ENCODE data around the gene FRS2.
A peak's percentile ranks its signal among the peaks of the same experiment; 100 is the strongest.
"Not testable (repeated sequence)": the region's sequence is repeated elsewhere in the genome, so short reads cannot be mapped to it uniquely, and the experiment has no call there.

The FRS2 gene

DNA sequence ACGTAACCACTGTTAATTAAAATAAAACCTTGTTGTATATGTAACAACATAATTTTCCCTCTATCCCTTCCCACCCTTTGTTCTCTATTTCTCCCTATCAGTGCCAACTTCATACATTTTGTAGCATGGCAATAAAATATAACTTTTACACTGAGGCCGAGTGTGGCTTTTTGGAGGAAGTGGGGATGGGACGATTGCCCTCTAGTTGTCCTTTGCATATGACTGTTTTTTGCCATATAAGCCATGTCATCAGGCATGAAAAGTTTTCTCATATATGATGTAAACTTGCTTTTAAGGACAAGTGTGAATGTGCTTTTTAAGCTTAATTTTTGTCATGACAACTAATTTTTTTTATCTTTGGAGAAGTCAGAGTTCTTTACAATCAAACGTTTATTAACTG lies 108.8 kb downstream of the FRS2 start:
- no peak for DNase-seq (ENCODE audit: low spot score)

- DNase-seq (ENCODE audit: low spot score): no peak
These were observed 109.9 kb downstream of the FRS2 start for GRCh38 chr12:69580074-69580473.

- DNase-seq (ENCODE audit: low spot score): no peak
These were observed 113.0 kb downstream of the FRS2 start for GRCh38 chr12:69583203-69583602.

DNA sequence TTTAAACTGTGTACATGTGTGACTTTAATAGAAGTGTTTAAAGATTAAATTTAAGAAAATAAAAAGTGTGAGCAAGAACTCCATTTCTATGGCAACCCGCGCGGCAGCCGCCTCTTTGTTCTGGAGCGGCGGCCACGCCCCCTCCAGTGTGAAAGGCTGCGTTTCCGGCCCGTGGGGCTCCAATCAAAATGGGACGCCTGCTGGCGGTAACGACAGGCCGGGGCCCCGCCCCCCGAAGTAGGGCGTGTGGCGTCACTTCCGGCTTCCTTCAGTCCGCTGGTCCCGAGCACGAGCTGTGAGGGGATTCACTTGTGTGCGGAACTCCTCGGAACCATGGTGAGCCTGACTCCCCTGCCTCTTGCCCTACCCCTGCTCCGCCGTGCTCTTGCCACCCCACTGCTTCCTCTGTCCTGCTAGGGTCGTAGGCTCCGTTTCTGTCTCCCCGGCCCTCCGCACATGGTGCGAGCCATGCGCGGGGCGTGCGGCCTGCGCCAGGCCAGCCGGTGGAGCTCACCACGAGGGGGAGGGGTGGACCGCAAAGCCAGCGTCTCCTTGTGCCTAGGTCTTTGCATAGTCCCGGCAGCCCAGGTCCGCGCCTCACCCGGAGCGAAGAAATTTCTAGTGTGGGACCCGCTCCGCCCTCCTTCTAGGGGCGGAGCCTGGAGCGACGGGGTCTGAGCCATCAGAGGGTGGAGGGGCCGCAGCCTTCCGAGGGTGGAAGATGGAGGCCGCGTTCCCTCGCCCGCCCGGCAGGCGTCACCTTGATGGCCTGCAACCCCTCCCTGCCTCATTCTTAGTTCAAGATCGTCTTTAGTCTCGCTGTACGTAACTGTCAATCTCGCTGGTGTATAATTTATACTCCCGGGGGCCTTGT lies 115.2 kb downstream of the FRS2 start, which contains the start of gene CCT2:
Gene CCT2, plus strand, starts transcription at position 271 of the 874 bp plus-strand sequence. Its CDS starts 63 bp downstream, at position 334.
- peak; percentile 96 for DNase-seq (ENCODE audit: low spot score)

GRCh38 chr12:69588527-69588926 lies 118.3 kb downstream of the FRS2 start:
- DNase-seq (ENCODE audit: low spot score): no peak

GRCh38 chr12:69589082-69589481 lies 118.9 kb downstream of the FRS2 start:
- no peak for DNase-seq (ENCODE audit: low spot score)

- no peak for DNase-seq (ENCODE audit: low spot score)
These were observed 125.5 kb downstream of the FRS2 start for GRCh38 chr12:69595689-69596088.

- no peak for DNase-seq (ENCODE audit: low spot score)
These were observed 128.1 kb downstream of the FRS2 start for GRCh38 chr12:69598174-69598753.

GRCh38 chr12:69600804-69601203 lies 130.6 kb downstream of the FRS2 start:
- no peak for DNase-seq (ENCODE audit: low spot score)

DNA sequence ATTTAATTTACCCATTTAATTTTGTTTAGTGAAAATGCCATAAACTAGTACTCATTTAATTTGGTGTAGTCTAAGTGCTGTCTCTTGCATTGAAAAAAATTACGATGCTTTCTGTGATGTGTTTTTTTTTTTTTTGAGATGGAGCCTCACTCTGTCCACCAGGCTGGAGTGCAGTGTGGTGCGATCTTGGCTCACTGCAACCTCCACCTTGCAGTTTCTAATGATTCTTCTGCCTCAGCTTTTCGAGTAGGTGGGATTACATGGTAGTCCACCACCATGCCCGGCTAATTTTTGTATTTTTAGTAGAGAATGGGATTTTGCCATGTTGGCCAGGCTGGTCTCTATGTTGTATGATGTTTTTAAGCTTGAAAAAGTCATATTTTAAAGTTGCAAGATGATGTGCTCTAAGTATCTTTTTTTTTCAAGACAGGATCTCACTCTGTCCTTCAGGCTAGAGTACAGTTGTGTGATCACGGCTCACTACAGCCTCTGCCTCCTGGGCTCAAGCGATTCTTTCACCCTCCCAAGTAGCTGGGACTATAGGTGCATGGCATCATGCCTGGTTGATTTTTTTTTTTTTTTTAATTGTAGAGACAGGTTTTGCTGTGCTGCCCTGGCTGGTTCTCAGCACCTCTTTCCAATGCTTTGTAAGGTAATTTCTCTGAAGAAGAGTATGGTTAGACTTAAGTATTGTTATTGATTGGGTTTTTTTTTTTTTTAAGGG lies 131.9 kb downstream of the FRS2 start:
- DNase-seq (ENCODE audit: low spot score): no peak

DNA sequence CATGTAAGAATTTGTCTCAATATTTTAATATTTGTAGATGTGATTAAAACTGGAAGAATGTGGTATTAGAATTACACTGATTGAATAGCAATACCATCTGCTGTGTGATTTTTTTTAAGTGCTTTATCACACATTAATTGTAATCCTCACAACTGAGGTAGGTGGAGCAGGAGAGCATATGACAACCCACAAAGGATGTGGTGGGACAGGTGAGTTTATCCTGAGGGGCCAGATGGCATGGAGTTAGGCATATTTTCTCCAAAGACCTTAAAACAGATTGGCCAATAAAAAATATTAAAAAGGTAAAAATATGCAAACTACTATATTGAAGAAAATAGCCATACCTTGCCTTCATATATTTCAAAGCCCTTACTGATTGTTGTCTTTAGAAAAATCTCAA lies 132.8 kb downstream of the FRS2 start:
- DNase-seq (ENCODE audit: low spot score): no peak

DNA sequence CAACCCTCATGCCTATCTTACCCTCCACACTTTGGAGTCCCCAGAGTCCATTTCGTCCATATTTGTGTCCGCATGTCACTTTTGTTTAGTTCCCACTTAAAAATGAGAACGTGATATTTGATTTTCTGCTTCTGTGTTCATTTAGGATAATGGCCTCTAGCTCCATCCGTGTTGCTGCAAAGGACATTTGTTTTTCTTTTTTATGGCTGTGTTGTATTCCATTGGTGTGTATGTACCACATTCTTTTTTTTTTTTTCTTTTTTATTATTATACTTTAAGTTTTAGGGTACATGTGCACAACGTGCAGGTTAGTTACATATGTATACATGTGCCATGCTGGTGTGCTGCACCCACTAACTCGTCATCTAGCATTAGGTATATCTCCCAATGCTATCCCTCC lies 133.4 kb downstream of the FRS2 start:
- DNase-seq (ENCODE audit: low spot score): not testable (repeated sequence)

DNA sequence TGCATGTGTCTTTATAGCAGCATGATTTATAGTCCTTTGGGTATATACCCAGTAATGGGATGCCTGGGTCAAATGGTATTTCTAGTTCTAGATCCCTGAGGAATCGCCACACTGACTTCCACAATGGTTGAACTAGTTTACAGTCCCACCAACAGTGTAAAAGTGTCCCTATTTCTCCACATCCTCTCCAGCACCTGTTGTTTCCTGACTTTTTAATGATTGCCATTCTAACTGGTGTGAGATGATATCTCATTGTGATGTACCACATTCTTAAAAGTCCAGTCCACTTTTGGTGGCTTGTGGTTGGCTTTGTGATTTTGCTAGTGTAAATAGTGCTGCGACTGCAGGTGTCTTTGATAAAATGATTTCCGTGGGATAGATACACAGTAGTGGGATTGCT lies 134.1 kb downstream of the FRS2 start:
- not testable (repeated sequence) for DNase-seq (ENCODE audit: low spot score)

- DNase-seq (ENCODE audit: low spot score): no peak
These were observed 137.9 kb downstream of the FRS2 start for GRCh38 chr12:69608114-69608513.

GRCh38 chr12:69610126-69610525 lies 139.9 kb downstream of the FRS2 start:
- no peak for DNase-seq (ENCODE audit: low spot score)

DNA sequence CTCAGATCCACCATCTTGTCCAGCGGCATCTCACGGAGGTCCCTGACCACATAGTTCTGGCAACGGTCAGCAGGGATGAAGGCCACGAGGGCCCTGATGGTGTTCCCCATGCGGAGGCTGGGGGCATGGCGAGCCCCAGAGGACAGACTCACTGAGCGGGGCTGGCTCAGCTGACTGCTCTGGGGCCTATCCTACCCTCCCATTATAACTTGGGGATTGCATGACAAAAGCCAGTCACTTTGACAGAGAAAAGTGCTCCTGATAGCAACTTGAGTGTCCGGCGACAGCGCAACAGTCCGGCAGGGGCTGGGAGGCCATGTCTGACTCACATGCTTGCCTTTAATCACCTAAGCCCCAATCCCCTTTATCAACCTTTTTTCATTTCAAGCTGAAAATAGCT lies 140.5 kb downstream of the FRS2 start, which contains the start of gene LRRC10:
Gene LRRC10, minus strand, starts transcription at position 179 of the 400 bp plus-strand sequence. Its CDS starts 69 bp downstream, at position 110.
- no peak for DNase-seq (ENCODE audit: low spot score)

DNA sequence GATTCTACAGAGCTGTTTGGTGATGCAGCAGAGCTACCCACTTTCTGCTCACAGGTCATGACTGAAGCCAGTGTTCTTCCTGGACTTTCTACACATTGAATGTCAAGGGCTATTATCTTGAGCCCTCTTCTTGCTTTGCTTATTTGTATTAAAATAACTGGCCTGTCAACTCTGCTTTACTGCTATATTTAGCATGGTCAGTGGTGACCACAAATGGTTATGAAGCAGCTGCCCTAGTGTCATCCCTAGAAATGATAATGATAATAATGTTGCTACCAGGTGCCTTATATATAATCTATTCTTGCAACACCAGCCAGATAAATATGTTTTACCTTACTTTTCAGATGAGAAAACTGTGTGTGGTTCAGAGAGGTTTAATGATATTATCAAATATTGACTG lies 143.2 kb downstream of the FRS2 start:
- DNase-seq (ENCODE audit: low spot score): no peak

DNA sequence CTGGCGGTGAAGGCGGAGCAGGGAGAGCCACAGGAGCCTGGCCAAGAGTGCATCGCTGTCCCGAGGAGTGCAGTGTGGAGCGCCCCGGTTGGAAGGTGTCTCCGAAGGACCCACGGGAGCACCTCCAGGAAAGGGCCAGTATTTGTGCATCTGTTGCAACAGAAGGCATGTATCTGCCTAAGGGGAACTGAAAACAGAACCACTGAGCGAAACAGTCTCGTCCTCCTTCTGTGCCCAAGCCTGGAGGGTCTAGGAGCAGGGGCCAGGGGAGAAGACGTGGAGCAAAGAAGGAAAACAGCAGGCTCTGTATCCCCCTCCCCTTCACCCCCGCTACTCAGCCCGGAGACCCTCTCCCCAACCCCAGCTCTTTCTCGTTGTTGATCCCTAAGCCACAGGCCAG lies 145.8 kb downstream of the FRS2 start:
- DNase-seq (ENCODE audit: low spot score): no peak

- no peak for DNase-seq (ENCODE audit: low spot score)
These were observed 148.9 kb downstream of the FRS2 start for GRCh38 chr12:69619050-69619449.

GRCh38 chr12:69620077-69620476 lies 149.9 kb downstream of the FRS2 start:
- DNase-seq (ENCODE audit: low spot score): no peak

GRCh38 chr12:69620921-69621320 lies 150.7 kb downstream of the FRS2 start:
- no peak for DNase-seq (ENCODE audit: low spot score)

DNA sequence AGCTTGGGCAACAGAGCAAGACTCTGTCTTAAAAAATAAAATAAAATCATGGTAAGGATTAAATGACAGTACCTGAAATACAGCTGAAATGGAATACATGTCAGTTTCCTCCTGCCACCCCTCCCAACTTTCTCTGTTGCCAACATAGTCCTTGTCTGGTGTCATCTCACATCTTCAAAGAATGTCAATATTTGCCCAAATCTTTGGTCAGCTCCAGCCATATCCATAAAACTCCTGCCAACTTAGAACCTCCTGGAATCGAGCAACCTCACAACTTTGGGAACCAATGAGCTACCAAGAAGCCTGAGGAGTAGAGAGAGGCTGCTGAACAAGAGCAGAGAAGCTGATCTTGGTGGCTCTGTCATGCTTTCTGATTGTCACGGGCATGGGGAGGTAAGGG lies 151.4 kb downstream of the FRS2 start:
- DNase-seq (ENCODE audit: low spot score): no peak

Measured in SK-N-DZ (cell line).